NCI-H146 treated with DMSO at 0.1 percent for 48 hours (cell line): ENCODE data around the gene KDM3B.
A peak's percentile ranks its signal among the peaks of the same experiment; 100 is the strongest.
"Not testable (repeated sequence)": the region's sequence is repeated elsewhere in the genome, so short reads cannot be mapped to it uniquely, and the experiment has no call there.

Source experiments
- DNase-seq: peaks from one replicate; lab custom pipeline; 2025; ENCODE audit not compliant: unreplicated experiment; lab: John Stamatoyannopoulos, UW

Gene KDM3B

DNA sequence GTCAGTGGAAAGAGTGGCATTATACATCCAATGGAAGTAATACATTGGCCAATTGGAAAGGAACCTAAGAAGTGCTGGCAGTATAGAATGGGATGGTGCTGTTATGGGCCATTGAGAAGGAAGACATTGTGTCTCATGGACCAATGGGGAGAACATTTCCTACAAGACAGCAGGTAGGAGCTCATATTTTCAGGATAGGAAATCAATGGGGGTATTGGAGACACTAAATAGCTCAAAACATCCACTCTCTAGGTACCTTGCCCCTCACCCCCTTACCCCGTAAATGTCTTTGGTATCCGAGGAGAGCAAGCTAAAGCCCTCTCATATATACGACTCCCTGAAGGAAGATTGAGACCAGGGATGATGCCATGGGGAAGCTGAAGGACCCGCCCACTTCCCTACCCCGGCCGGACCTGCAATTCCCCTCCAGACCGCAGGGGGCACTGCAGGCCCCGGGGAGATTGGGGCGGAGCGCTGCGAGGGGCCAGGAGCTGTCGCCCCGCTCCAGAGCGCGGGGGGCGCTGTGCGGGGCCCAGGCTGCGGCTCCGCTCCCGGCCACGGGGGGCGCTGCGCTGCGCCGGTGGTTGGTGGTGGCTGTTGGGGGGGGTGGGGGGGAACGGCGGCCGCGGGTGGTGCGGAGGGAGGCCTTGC lies at the start of gene KDM3B:
TSS of gene KDM3B (plus strand) at position 615 of the 651 bp plus-strand sequence. CDS start 111 bp downstream, outside the sequence.
- peak; percentile 39 for DNase-seq

GRCh38 chr5:138303372-138303771 lies 49.1 kb upstream of the KDM3B start:
- DNase-seq: no peak

DNA sequence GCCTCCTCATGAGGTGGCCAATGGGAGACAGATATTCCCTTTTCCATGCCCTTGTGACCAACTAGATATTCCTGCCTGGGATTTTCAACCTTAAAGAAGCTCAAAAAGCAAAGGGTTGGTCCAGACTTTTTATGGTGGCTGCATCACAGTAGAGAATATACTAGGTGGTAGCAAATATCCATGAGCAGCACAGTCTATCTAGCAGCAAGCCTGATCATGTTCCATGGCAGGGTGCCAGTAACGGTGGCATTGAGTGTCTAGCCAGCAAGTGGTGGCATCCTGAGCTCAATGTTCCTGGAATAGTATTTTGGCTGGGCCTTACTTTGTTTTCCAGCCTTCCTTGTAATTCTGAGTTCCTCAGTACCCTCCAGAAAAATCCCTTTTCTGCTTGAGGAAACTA lies 46.7 kb upstream of the KDM3B start:
- no peak for DNase-seq

- no peak for DNase-seq
Measured at GRCh38 chr5:138315751-138316278, 36.7 kb upstream of the KDM3B start.

- DNase-seq: no peak
Measured at GRCh38 chr5:138316355-138316754, 36.1 kb upstream of the KDM3B start.

DNA sequence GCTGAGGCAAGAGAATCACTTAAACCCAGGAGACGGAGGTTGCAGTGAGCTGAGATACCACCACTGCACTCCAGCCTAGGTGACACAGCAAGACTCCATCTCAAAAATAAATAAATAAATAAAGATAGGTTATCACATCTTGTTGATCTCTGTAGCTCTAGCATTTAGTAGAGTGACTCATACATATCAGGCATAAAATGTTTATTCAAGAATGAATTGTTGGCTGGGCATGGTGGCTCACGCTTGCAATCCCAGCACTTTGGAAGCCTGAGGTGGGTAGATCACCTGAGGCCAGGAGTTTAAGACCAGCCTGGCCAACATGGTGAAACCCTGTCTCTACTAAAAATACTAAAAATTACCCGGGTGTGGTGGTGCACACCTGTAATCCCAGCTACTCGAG lies 34.3 kb upstream of the KDM3B start:
- DNase-seq: not testable (repeated sequence)

GRCh38 chr5:138330813-138331448 lies 21.6 kb upstream of the KDM3B start:
- no peak for DNase-seq

DNA sequence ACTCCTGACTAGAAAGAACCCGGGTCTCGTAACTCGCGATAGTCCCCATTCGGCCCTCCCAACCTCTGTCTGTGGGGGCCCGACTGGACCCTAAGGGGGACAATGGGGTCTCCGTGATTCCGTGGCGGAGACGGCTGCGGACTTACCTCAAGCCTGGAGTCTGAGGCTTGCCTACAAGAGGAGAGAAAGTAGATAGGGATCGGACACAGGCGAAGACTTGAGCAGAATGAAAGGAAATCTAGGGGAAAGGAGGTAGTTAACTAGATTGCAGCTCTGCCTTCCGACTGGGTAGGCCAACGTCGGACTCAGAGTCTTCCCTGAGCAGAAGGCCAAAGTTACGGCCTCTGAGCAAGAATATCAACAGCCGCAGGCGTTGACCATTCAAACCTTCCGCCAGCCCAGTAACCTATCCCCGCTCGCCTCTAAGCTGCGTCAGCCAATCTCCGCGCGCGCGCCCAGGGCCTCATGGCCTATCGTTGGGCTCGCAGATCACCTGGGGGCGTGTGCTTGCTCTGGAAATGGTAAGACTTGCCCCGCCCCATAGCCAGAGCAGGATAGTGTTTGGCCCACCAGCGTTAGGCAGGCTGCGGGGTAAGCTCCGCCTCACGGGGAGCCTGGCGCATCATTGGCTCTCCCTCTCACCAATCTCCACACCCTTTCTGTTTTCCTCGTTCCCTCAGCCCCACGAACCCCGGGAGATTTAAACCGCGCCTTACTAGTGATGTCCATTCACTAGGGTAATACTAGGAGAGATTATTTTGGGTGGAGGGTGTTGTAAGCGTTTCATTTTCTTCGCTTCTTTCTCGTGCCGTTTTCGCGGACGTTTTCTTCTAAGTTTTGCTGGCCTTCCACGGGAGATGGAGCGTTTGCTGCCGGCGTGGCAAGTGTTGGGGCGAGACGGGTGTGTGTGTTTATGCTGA lies 20.8 kb upstream of the KDM3B start, which contains the start of gene CDC25C:
TSS of gene CDC25C (minus strand) at position 356 of the 920 bp plus-strand sequence. CDS start 624 bp downstream, outside the sequence.
- DNase-seq: peak; percentile 95

- DNase-seq: no peak
Measured at GRCh38 chr5:138334867-138335447, 17.5 kb upstream of the KDM3B start.

DNA sequence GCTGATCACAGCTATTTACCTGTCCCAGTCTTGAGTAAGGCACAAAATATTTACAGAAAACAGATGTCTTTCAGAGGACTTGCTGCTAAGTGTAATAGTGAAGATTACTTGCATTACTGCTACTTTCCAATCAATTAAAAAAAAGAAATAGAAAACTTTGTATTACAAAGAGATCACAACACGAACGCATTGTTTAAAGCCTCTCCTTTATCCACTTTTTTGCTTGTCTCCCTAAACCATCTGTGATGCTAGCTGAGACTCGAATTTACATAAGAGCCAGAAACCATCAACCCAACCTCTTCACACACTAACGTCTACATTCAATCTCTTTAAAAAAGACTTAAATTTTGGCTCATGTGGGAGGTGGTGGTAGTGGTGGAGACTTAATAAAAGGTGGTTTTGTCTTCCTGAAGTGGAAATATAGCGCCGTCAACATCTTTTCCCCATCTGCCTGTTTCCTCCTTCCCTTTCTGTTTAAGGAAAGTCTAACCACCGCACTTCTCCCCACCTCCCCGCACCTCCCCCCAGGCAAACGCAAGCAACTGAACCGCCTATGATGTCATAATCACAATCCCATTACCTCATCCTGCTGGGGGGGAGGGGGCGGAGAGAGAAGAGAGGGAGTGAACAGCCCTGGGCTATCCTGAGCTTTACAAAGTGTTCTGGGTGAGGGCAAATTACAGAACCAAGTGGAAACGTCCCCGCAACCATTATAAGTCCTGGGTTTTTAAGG lies 15.4 kb upstream of the KDM3B start:
- peak; percentile 80 for DNase-seq

DNA sequence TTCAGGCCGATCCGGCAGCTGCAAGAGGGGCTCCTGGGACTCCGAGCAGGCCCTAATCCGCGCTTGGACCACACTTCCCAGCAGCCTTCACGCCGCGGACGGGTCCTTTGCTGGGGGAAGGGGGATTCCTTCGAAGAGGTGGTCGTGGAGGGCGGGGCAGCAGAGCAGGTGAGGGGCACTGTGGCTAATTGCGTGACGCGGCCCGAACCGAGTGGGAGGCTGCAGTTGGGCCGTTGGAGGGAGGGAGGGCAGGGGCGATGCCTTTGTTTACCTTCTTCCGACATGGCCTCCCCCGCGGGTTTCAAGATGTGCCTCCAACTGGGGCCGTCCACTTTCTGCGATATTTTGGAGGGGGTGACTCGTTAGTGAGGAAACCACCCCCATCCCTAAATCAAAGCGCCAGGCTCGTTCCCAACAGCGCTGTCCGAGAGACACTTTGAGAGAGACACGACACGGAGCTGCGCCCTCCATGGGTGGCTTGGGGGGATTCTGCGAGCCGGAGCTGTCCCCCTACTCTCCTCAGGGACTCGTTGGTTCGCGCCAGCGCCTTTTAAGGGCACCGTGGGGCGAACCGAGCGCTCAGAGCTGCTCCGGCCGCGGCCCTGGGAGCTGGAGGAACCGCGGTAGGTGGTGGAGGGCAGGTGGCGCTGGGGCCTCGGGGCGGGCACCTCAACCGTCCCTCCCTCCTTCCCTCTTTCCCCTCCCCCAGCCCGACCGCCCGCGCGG lies 14.6 kb upstream of the KDM3B start, which contains the start of gene FAM53C:
TSS of gene FAM53C (plus strand) at position 582 of the 726 bp plus-strand sequence. CDS start 3,070 bp downstream, outside the sequence.
- DNase-seq: peak; percentile 80

DNA sequence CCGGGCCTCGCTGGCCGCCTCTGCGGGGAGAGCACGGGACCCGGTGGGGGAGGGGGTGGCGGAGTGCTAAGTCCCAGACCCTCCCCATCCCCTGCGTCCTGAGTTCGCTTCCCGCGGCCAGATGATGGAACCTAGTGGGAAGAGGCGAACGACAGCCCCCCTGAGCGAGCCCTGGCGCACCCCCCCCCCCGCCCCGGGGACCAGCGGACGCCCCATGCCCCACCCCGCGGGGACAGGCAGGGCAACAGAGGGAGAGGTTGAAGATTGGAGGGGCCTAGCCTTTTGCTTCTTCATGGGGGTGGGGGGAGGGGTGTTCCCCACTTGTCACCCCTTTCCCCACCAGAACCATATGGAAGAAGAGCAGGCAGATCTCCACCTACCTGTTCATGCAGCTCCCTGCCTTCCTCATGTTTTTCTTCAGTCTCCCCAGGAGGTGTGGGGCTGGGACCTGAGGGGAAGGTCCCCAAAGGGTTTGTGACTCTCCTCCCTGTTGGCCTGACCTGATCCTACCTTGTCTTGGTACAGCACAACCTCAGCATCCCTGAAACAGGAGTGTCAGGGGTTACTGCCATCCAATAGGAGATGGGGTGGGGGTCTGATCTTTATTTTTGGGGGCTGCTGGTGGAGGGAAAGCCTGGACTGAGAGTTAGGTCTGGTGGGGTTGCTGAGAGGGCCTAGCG lies 13.9 kb upstream of the KDM3B start:
- no peak for DNase-seq

DNA sequence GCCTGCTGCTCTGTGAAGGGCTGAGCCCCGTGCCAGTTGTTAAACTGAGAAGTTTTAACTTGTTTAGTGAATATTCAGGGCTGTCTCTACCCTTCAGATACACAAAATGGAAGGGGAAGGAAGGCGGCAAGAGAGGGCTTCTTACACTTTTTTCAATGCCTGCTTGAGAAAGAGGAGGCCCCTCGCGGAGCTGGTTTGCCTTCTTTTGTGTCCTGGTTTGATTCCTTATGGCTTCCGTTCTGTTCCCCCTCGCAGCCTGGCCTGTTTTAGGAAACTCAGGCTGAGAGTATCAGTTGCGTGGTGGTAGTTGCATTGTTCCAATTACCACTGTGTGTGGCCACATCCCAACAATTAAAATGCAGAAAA lies 13.4 kb upstream of the KDM3B start:
- DNase-seq: no peak

- DNase-seq: no peak
Measured at GRCh38 chr5:138339464-138339863, 13.0 kb upstream of the KDM3B start.

DNA sequence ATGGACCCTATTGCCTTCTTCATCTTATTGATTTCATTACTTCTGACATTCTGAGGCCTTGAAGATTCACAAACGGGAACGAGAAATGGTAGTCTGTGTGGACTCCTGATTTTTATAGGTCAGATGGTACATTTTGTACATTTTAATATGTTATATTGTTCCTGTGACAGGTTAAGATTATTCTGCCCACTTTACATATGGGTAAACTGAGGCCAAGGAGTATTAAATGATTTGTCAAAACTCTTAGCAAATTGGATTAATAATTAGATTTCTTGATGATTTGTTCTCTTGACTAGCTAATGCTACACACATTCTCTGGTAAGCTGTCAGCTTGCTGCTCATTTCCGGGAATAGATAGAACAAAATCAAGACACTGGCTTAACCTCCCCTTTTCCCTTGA lies 12.5 kb upstream of the KDM3B start:
- no peak for DNase-seq

GRCh38 chr5:138344887-138345622 lies 7.4 kb upstream of the KDM3B start:
- DNase-seq: no peak

DNA sequence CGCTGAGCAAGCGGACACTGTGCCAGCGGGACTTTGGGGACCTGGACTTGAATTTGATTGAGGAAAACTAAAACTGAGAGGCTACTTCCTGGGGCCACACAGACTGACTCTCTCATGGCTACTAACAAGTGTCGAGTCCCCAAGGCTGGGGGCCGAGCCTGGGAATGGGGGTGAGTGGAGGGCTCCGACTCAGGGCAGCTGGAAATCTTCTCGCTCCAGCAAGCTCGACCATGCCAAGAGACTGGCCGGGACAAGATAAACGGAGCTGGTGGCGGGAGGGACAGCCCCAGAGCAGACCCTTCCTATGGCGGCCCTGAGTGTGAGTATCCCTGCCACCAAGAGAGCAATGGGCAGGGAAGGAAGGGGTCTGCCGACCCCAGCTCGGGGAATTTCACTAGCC lies 5.6 kb upstream of the KDM3B start:
- DNase-seq: no peak

DNA sequence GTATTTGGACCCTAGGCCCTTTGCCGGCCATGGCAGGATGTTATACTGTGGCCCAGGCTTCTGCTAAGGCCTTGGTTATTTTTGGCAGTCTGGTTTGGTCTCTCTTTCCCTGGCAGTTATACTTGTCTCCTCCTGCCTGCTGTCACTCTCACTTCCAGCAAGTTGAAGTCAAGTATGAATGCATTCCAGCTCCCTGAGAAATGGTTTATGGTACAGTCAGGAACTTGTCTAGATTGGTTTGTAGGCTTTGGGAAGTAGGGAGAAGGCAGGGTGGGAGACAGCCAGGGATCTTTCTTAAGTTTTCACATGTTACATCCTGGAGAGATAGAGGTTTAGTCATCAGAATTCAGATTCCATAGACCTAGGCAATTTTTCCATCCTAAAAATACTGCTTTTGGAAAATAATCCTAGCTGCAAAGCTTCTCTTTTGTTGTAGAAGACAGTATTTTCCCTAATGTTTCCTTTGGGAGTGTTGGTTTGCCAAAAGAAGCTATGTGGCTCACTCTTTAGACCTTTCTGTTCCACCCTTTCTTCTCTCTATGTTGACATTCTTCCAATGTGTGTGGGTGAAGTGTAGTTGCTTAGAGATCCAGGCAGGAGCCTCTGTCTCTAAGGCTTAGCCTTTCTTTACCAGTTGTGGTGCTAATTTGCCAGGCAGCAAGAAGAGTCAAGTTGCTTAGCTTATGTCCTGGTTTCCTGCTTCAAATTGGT lies 2.5 kb upstream of the KDM3B start:
- DNase-seq: no peak
